ENCODE measurements around the gene GFAP.

GRCh38 chr17:44887016-44887415 is 28.3 kb downstream of the GFAP start:
- TF ChIP-seq CTCF (conservative IDR thresholded peaks at IDR 0.05; ENCODE audit: low read length) (no peak), EZH2phosphoT487 (IDR thresholded peaks at IDR 0.05; ENCODE audit: borderline replicate concordance) (no peak)

Measured in Loucy (cell line).